Esophagus muscularis mucosa (tissue), 4 donors: ENCODE data around the gene FKBP5. TPM values are rescaled to one million over a fixed set of nuclear protein-coding genes. Genes with fewer than 3 reads are reported as not detected.
A peak's percentile ranks its signal among the peaks of the same experiment; 100 is the strongest.

ENCODE experiments used
- DNase-seq: peaks from one replicate; pipeline ENCODE4 v3.0.0-alpha.2; 2017; ENCODE audit errors: extremely low spot score
- H3K27ac ChIP-seq, 4 donors: fragments of 200-600 bp; sonication (generic); replicated peaks in 1 of 4; 1 replicate in 3 of 4; 2 replicates in 1 of 4; pipeline ENCODE4 v1.5.1; 2016 to 2019; ENCODE audit warnings: mild to moderate bottlenecking in 1 of 4
- H3K27me3 ChIP-seq, 4 donors: fragments of 200-600 bp; sonication (generic); one replicate each; pipeline versions ENCODE4 v1.5.1 to v1.6.0; 2016 to 2019
- H3K36me3 ChIP-seq, 4 donors: fragments of 200-600 bp; sonication (generic); one replicate each; pipeline ENCODE4 v1.5.1; 2016 to 2019
- H3K4me1 ChIP-seq, 4 donors: fragments of 200-600 bp; sonication (generic); one replicate each; pipeline ENCODE4 v1.5.1; 2016 to 2019
- H3K4me3 ChIP-seq, 4 donors: fragments of 200-600 bp; sonication (generic); 1 replicate in 2 of 4; 2 replicates in 2 of 4; pipeline ENCODE4 v1.5.1; 2016 to 2019; ENCODE audit warnings: mild to moderate bottlenecking in 4 of 4, moderate library complexity in 1 of 4
- H3K9me3 ChIP-seq, 4 donors: fragments of 200-600 bp; sonication (generic); 1 replicate in 3 of 4; 2 replicates in 1 of 4; pipeline ENCODE4 v1.5.1; 2016 to 2019
- CTCF ChIP-seq, 3 experiments: fragments of 200-600 bp in 2 of 3; fragments of 450-650 bp in 1 of 3; sonication (generic) in 2 of 3; IDR thresholded peaks; one replicate each; pipeline ENCODE4 v1.5.1; 2017 to 2019; ENCODE audit warnings: antibody characterized with exemption in 3 of 3, mild to moderate bottlenecking in 2 of 3, moderate library complexity in 1 of 3
- EP300 ChIP-seq: sonication (generic); formaldehyde crosslinking; IDR thresholded peaks from one replicate; pipeline ENCODE4 v1.6.1; 2017; ENCODE audit warnings: antibody characterized with exemption
- POLR2A ChIP-seq: fragments of 450-650 bp; IDR thresholded peaks from one replicate; pipeline ENCODE4 v1.6.1; 2017; ENCODE audit warnings: antibody characterized with exemption, moderate library complexity, mild to moderate bottlenecking, low read depth
- POLR2AphosphoS5 ChIP-seq, 2 donors: sonication (generic); formaldehyde crosslinking; IDR thresholded peaks; one replicate each; pipeline ENCODE4 v1.6.1; 2017; ENCODE audit warnings: antibody characterized with exemption in 2 of 2
- WGBS: methylation state at CpG from one replicate; pipeline ENCODE4 v1.1.5; 2018; 5-methylcytosine and 5-hydroxymethylcytosine counted together
- intact Hi-C: fragments of 100-400 bp; cut with DNase I; formaldehyde crosslinking; loops from one replicate; pipeline ENCODE4 v1.15.1; 2023
- total RNA-seq, 4 donors: library from RNA; depleted of rRNA; stranded (reverse); fragments of >200 nt; gene quantifications; one replicate each; pipeline versions ENCODE4 v1.1.0 to v1.2.1, GENCODE V29; 2016

The FKBP5 gene
- total RNA-seq, 4 donors from 2014 or later, result 477 to 689 (median 593) TPM

DNA sequence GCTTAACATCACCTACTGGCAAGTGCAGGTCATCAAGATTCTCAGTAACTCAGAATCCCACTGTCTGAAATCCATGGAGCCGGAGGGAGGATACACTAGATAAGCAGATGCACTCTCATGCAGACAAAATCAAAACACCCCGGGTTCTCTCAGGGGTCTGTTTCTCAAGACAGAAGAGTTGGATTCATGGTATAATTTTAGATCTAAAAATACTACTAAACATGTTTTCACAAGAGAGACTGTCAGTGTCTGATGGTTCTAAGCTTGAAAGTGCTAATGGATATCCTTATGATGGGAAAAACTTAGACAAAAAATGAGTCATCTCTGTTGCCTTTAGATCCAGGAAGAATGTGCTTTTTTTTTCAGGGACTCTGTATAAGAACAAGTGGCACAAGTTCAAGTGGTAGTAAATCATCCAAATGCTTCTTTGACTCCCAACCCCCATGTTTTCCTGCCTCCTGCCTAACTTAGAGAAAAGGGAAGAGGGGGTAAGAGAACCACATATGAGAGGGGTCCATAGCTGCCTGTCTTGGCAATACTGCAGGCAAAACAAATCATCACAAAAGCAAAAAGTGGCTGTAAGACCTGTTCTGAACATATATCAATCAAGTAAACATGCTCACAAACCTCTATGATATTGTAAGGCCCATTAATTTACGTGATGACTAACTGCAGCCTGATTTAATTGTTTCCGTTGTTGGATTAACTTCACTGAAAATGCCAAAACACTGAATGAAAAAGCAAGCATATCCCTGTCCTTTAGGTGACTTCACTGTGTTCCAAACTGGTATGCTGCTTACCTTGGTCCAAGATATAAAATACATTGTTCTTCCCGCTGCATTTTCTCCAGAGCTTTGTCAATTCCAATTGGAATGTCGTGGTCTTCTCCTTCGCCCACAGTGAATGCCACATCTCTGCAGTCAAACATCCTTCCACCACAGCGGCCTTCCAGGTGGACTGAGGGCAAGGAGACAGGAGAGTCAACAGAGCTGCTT lies 92.0 kb downstream of the FKBP5 start:
- DNase-seq, result no peak
- H3K27me3 ChIP-seq, result no peaks in the 10 kb centered on the region
- TF ChIP-seq POLR2AphosphoS5 (IDR thresholded peaks at IDR 0.05) (peak in 1 of 2 donors; percentile 53), EP300 (no peak)
- H3K27ac ChIP-seq, result peak overlapping the region; percentile 89 to 98 (median 95)
- H3K36me3 ChIP-seq, result peaks cover 47 to 64% (median 55%) of the 10 kb centered on the region in 4 donors
- H3K4me3 ChIP-seq, result no peak overlapping the region
- 82% methylated on average over 8 of the region's 8 CpGs for WGBS
- H3K9me3 ChIP-seq, result no peaks in the 10 kb centered on the region
- intact Hi-C loops, result no loop called here
- H3K4me1 ChIP-seq, result peaks cover 76 to 100% (median 100%) of the 10 kb centered on the region in 4 donors

- WGBS, result 95% methylated on average over 6 of the region's 6 CpGs
- TF ChIP-seq POLR2AphosphoS5 (IDR thresholded peaks at IDR 0.05), result no peak
- TF ChIP-seq POLR2A, result no peak
- no peak for TF ChIP-seq CTCF (IDR thresholded peaks at IDR 0.05)
- no peak for TF ChIP-seq EP300
- Histone ChIP-seq H3K27me3 (no peaks in the 10 kb centered on the region), H3K27ac (peak overlapping the region in 3 of 4 donors; percentile 94 to 98 (median 96)), H3K9me3 (no peaks in the 10 kb centered on the region), H3K4me1 (peaks cover 77 to 100% (median 99%) of the 10 kb centered on the region in 4 donors), H3K36me3 (peaks cover 55 to 72% (median 66%) of the 10 kb centered on the region in 4 donors), H3K4me3 (no peak overlapping the region)
- intact Hi-C loops, result no loop called here
- no peak for DNase-seq
Measured at GRCh38 chr6:35594503-35595186, 94.1 kb downstream of the FKBP5 start.

DNA sequence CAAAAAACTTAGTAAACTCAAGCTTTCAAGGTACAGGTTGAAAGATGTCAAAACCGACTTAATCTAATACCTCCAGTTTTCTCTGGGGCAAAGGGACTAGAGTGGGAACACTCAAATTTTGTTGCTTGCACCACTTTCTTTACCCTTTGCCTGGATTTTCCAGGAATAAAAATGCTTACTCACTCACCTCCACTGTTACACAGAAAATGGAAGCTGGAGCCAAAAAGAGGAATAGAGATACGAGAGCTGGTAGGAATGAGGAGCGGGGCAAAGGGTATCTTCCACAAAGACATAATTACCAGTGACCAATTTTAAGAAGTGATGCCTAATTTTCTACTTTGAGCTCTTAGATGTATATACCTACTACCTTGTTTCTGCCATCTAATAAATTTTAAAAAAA lies 96.5 kb downstream of the FKBP5 start:
- H3K4me3 ChIP-seq, result no peak overlapping the region
- H3K27me3 ChIP-seq, result no peaks in the 10 kb centered on the region
- TF ChIP-seq POLR2A (no peak), CTCF (IDR thresholded peaks at IDR 0.05) (no peak), POLR2AphosphoS5 (IDR thresholded peaks at IDR 0.05) (no peak), EP300 (no peak)
- H3K4me1 ChIP-seq, result peaks cover 74 to 100% (median 99%) of the 10 kb centered on the region in 4 donors
- peak overlapping the region; percentile 84 to 98 (median 87) for H3K27ac ChIP-seq
- no peak for DNase-seq
- H3K36me3 ChIP-seq, result peaks cover 73 to 90% (median 80%) of the 10 kb centered on the region in 4 donors
- no peaks in the 10 kb centered on the region for H3K9me3 ChIP-seq
- intact Hi-C loops, result no loop called here
- WGBS, result 83% methylated on average over 3 of the region's 3 CpGs

DNA sequence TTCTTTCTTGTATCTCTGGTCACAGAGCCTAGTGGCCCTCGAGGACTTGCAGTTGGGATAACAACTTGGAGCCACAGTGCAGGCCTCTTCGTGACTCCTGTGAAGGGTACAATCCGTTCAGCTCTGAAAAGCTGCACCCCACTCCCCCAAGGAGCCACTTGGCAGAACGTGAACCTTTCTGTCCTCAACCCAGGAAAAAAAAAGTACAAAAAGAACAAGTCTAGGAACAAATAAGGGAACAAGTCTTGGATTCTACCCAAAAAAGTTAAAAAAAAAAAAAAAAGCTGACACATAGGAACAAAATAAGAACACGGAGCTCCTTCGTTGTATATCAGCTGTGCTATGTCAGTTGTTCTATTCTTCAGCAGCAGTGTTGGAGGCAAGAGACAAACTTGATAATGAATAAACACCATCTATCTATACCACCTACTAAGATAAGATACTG lies 98.1 kb downstream of the FKBP5 start:
- no peaks in the 10 kb centered on the region for H3K27me3 ChIP-seq
- intact Hi-C loops, result no loop called here
- peaks cover 66 to 90% (median 79%) of the 10 kb centered on the region in 4 donors for H3K36me3 ChIP-seq
- peaks cover 69 to 100% (median 99%) of the 10 kb centered on the region in 4 donors for H3K4me1 ChIP-seq
- peak overlapping the region; percentile 84 to 98 (median 87) for H3K27ac ChIP-seq
- WGBS, result 11% methylated on average over 6 of the region's 6 CpGs
- H3K9me3 ChIP-seq, result no peaks in the 10 kb centered on the region
- no peak overlapping the region for H3K4me3 ChIP-seq
- peak; percentile 93 for TF ChIP-seq EP300
- no peak for TF ChIP-seq CTCF (IDR thresholded peaks at IDR 0.05)
- peak; percentile 14 for TF ChIP-seq POLR2A
- TF ChIP-seq POLR2AphosphoS5 (IDR thresholded peaks at IDR 0.05), result peak; percentile 88 to 91
- DNase-seq, result no peak

DNA sequence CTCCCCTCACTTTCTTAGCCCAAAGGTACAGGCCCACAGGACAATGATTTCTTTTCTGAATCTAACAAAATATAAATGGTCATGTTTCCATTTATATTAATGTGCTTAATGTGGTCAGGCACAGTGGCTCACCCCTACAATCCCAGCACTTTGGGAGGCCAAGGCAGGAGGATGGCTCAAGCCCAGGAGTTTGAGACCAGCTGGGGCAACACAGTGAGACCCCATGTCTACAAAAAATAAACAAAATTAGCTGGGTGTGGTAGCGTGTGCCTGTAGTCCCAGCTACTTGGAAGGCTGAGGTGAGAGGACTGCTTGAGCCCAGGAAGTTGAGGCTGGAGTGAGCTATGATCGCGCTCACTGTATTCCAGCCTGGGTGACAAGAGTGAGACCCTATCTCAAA lies 98.8 kb downstream of the FKBP5 start:
- peaks cover 66 to 100% (median 99%) of the 10 kb centered on the region in 4 donors for H3K4me1 ChIP-seq
- H3K4me3 ChIP-seq, result no peak overlapping the region
- peak overlapping the region; percentile 84 to 98 (median 87) for H3K27ac ChIP-seq
- peaks cover 60 to 86% (median 74%) of the 10 kb centered on the region in 4 donors for H3K36me3 ChIP-seq
- no peaks in the 10 kb centered on the region for H3K27me3 ChIP-seq
- 95% methylated on average over 3 of the region's 3 CpGs for WGBS
- H3K9me3 ChIP-seq, result no peaks in the 10 kb centered on the region
- no peak for DNase-seq
- intact Hi-C loops, result no loop called here
- TF ChIP-seq CTCF (IDR thresholded peaks at IDR 0.05) (no peak), POLR2A (no peak), POLR2AphosphoS5 (IDR thresholded peaks at IDR 0.05) (no peak), EP300 (no peak)
